PFSK-1 (cell line): ENCODE results near the gene CDCA8.

Source experiments
- FOXP2 ChIP-seq: optimal IDR thresholded peaks from 2 replicates; pipeline ENCODE3; 2011; ENCODE audit warnings: borderline replicate concordance, control low read depth, inconsistent platforms; ENCODE audit not compliant: insufficient read depth; ENCODE audit errors: extremely low read length, extremely low read depth
- POLR2AphosphoS5 ChIP-seq: IDR thresholded peaks from 2 replicates; pipeline ENCODE4 v1.6.1; 2012; ENCODE audit warnings: low read depth, mild to moderate bottlenecking, control low read depth, low read length, moderate library complexity
- SIN3A ChIP-seq: IDR thresholded peaks from 2 replicates; pipeline ENCODE4 v1.6.1; 2012; ENCODE audit warnings: mild to moderate bottlenecking, low read length, moderate library complexity, borderline replicate concordance; ENCODE audit not compliant: insufficient read depth
- TAF1 ChIP-seq: IDR thresholded peaks from 2 replicates; pipeline ENCODE4 v1.6.1; 2012; ENCODE audit warnings: low read length, control low read depth, borderline replicate concordance; ENCODE audit not compliant: insufficient read depth
- TF ChIP-seq, protein P1 (sequence below), 2 experiments: IDR thresholded peaks; 2 replicates each; pipeline versions ENCODE4 v1.6.1 to v1.8.0; 2011 to 2012; ENCODE audit warnings: low read depth in 2 of 2, low read length in 2 of 2, control low read depth in 1 of 2, inconsistent platforms in 1 of 2, mild to moderate bottlenecking in 1 of 2, moderate library complexity in 1 of 2; ENCODE audit not compliant: insufficient read depth in 1 of 2

DNA sequence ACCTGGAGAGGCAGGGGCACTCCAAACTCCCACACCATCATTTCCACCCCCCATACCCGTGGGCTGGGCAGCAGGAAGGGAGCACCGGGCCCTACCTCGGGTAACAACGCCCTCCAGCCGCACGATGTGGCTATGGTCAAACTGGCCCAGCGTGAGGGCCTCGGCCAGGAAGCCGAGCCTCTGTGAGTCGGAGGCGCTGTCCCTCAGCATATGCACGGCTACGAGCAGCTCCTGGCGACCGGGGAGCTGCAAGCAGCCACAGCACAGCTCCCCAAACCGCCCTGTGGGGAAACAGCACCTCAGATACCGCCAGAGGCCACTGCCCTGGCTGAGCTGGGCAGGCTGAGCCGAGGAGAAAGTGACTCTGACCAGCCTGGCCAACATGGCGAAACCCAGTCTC is 29.2 kb downstream of the CDCA8 start:
- TF ChIP-seq TAF1: no peak
- TF ChIP-seq SIN3A: no peak
- no peak for TF ChIP-seq POLR2AphosphoS5
- TF ChIP-seq, protein P1, sequence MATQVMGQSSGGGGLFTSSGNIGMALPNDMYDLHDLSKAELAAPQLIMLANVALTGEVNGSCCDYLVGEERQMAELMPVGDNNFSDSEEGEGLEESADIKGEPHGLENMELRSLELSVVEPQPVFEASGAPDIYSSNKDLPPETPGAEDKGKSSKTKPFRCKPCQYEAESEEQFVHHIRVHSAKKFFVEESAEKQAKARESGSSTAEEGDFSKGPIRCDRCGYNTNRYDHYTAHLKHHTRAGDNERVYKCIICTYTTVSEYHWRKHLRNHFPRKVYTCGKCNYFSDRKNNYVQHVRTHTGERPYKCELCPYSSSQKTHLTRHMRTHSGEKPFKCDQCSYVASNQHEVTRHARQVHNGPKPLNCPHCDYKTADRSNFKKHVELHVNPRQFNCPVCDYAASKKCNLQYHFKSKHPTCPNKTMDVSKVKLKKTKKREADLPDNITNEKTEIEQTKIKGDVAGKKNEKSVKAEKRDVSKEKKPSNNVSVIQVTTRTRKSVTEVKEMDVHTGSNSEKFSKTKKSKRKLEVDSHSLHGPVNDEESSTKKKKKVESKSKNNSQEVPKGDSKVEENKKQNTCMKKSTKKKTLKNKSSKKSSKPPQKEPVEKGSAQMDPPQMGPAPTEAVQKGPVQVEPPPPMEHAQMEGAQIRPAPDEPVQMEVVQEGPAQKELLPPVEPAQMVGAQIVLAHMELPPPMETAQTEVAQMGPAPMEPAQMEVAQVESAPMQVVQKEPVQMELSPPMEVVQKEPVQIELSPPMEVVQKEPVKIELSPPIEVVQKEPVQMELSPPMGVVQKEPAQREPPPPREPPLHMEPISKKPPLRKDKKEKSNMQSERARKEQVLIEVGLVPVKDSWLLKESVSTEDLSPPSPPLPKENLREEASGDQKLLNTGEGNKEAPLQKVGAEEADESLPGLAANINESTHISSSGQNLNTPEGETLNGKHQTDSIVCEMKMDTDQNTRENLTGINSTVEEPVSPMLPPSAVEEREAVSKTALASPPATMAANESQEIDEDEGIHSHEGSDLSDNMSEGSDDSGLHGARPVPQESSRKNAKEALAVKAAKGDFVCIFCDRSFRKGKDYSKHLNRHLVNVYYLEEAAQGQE (IDR thresholded peaks at IDR 0.05; ENCODE audit: insufficient read depth in 1 of 2, low read depth in 2 of 2, low read length in 2 of 2): no peak
- TF ChIP-seq FOXP2: no peak
